Measurements from ENCODE around the gene LRRC63.
"Not testable (repeated sequence)": the region's sequence is repeated elsewhere in the genome, so short reads cannot be mapped to it uniquely, and the experiment has no call there.

LRRC63 gene, protein sequence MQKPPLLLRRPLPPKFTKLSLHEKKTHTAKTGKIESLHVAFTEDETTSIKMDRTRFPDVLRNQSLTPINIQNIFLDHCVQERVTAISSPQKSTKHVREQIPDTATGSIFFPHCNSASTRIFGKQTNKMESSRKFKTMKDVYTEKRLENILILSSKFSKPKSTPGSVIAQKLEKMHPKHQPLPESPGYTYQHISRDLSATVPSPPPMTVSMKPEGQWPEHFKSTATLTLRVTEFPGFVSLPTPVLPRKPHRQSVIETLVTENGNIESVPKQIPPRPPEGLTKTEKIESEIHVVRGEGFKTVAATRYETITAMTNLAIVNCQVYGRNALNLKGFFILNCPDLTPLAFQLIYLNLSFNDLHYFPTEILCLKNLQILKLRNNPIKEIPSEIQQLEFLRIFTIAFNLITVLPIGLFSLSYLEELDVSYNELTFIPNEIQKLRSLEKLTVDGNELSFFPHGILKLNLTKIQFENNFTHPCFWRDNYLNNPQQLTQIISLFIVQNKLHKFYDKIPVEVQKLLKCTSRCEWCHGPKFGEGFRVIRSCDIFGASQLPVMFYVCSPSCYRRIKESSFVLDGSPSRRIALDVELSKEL

DNA sequence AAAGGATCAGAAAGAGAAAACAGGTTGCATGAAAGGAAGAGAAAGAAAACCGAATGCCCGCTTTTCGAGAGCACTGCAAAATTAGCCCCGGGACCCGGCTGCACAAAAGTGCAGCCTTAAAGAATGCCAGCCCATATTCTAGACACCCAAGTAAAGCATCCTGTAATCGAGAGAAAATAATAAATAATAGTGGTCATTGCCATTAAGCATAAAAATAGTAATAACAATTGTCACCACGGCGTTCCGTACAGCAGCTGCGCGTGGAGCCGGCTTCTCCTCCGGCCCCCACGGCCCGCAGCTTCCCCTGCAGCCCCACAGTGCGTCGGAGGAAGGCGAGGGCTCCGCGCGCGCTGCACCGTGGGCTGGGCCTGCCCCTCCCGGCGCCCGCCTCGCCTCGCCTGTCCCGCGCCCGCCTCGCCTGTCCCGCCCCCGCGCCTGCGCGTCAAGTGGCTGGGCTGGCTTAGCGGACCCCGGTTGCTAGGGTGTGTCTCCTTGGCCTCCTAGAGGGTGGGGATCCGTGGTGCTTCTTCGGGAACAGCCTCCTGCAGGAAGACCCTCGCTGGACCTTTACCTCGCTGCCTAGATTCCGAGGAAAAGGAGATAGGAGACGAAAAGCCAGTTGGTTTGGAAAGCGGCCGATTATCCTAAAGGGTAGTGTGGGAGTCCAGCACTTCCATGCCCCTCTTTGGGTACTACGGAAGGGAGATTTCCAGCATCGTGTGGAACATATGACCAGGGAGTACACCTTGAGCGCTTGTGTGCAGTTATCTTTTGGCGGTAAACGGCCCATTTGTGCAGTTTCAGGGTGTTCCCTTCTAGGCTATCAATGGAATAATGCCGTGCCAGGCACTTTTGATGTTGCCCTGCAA, at the start of gene LRRC63:
TSS of gene LRRC63 (plus strand) at position 446 of the 869 bp plus-strand sequence. CDS start 1,107 bp downstream, outside the sequence.
- DNase-seq: peak; percentile 79

DNA sequence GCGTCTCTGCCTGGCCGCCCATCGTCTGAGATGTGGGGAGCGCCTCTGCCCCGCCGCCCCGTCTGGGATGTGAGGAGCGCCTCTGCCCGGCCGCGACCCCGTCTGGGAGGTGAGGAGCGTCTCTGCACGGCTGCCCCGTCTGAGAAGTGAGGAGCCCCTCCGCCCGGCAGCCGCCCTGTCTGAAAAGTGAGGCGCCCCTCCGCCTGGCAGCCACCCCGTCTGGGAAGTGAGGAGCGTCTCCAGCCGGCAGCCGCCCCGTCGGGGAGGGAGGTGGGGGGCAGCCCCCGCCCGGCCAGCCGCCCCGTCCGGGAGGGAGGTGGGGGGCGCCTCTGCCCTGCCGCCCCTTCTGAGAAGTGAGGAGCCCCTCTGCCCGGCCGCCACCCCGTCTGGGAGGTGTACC, 49.0 kb upstream of the LRRC63 start:
- not testable (repeated sequence) for DNase-seq

DNA sequence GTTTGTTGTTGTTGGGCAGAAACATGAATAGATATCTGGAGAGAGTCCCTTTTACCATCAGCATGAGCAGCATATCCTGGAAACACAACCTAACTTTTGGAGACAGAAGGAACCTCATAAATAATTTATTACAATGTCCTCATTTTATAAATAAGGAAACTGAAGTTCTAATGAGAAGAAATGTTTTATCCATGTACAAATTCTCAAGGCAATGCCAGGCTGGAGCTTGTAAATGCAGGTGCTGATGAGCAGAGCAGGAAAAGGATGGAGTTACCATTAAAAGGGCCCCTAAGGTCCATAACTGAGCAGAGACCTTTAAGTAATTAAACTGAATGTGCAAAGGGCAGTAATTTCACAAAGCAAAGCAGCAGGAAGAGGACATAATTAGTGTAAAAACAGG, 47.1 kb upstream of the LRRC63 start:
- no peak for DNase-seq

DNA sequence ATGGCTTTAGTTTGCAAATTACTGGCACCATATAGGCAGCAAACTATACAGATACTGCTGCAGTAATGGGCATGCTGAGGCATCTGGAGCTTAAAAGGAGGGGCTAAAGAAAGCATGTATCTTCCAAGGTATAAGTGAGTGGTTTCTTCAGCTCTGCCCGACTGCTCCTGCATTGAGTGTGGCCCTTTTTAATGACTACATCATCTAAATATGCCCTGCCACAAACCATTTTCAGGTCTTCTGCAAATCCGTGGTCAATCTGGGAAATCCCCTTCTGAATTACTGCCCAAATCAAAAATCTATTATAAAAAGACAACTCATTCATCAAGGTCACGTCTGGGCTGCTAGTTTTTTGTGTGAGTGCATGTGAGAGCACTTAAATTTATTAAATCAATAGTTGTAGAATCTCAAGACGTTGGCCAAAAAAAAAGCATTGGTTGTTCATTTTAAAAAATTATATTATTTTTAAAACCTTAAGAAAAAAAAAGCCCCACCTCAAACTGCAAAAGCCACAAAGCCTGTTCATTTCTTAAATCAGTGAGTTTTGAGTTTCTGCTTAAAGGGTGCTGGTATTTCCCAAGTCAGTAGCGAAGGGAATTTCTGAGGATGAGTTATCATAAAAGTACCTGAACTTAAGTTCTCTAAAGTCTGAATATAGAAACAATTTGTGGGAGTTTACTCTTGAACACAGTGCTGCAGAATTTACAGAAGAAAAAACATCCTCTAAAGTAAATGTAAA, 46.1 kb upstream of the LRRC63 start:
- DNase-seq: no peak

DNA sequence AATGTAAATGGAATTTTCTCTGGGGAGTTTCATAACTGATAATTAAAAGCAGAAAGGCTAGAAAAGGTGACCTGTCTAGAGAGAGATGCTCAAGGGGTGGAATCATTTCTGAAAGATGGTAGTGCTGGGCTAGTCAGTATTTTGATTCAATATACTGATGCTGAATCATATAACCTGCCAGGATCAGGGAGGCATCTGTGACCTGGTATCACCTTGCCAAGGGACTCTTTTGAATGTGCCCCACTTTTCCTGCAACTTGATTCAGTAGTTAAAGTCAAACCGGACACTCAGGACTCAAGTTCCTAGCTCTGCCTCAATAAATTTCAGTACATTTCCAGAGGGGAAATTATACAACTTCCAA, 45.5 kb upstream of the LRRC63 start:
- no peak for DNase-seq

DNA sequence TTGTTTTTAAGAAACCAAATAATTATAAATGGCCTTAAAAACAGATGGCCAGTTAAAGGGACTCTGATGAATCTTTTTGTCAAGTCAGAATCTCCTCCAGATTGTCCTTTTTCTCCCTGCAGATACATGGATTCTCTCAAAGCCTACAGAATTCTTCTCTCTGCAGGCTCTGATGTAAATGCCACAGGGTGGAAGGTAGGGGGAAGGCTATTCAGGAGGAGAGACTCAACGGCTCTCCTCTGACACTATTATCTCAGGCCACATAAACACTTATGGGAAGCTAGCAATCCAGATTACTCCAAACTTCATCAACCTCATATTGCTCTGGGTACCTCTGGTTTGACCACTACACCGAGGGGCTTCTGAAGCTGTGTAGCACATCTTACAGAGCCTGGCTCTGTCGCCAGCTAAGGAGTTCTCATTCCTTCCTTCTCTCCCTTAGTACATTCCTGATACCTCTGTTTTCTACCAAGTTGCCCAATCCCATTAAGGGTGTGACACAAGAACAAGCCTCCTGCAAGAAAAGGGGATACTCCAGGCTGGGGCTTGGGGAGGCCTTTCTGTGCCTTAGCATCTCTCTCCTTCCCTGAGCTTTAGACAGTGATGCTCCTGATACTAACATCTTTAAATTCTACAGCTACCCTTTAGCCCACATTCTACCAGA, 44.6 kb upstream of the LRRC63 start:
- no peak for DNase-seq

DNA sequence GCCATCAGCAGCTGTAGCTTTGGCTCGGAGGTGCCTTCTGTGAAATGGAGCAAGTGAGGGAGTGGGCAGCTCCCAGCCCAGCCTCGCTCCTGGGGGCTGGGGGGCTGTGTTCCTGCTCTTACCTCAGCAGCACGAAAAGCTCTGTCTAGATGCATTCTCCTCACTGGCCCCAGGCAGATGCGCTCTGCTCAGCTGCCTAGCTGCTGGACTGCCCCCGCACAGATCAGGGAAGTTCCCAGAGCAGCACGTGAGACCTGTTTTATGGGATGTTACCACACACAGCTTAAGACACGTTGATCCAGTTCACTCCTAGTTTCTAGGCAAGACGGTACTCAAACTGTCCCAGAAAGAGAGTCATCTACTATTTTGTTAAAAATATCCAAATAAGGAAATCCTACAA, 43.4 kb upstream of the LRRC63 start:
- no peak for DNase-seq

DNA sequence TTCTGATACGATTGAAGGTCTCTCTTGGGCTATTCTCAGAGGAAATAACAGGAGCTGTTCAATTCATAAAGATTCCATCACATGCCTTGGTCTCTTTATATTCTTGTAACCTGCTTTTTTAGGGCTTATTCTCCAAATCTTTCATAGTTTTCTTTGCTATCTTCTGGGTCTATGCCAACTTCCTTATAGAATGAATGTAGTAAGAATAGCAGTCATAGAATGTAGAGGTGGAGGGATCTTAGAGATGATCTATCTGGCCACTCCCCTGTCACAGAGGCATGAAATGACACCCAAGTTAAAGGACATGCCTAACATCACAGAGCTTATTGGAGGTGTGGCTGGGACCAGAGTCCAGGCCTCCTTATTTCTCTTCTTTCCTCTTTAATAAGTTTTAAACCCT, 42.9 kb upstream of the LRRC63 start:
- DNase-seq: no peak

DNA sequence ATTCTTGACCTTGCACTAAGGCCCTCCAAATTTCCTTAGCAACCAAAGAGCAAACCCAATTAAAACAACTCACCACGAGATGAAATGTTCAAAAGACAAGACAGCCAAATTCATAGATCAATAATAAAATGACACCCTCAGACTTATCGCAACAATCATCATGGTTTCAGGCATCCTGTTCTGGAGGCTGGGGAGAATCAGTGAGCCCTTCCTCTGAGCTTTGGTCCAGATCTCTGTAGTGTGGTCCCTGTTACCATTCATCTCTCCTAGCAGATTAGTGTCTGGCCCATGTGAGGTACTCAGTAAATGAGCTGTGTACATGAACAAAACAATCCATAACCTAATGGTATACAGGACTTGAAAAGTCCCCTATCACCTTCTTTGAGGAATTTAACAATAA, 42.0 kb upstream of the LRRC63 start:
- no peak for DNase-seq

DNA sequence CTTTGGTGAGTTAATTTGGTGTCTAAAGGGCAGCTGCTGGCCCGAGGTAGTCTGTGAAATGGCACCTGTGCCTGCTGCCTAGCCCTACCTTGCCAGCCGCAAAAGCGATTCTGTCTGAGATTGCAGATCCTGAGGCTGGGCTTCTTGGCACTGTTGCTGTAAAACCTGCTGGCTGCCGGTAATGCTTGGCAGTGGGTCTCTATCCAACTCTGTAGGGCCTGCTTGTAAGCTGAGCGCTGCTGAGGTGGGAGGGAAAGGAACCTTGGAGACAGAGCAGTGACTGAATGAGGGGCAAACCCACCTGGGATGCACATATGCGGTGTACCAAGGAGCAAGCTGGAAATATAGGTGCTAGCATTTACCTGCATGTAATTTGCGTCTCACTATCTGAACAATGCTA, 41.5 kb upstream of the LRRC63 start:
- DNase-seq: no peak

DNA sequence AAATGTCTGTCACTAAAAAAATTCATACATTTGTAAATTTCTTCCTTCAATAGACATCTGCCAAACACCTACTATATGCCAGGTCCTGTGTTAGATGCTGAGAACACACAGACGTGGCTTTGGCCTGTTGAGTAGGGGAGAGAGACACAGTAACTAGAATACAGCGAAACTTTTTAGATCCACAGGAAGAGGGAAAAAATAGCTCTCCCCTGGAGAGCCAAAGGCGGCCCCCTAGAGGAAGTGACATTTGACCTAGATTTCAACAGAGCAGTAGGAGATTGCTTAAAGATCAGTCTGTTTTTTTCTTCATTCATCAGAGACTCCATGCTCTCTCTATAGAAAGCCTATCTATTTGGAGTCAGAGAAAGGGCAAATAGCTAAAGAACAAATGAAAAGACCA, 41.0 kb upstream of the LRRC63 start:
- DNase-seq: no peak

DNA sequence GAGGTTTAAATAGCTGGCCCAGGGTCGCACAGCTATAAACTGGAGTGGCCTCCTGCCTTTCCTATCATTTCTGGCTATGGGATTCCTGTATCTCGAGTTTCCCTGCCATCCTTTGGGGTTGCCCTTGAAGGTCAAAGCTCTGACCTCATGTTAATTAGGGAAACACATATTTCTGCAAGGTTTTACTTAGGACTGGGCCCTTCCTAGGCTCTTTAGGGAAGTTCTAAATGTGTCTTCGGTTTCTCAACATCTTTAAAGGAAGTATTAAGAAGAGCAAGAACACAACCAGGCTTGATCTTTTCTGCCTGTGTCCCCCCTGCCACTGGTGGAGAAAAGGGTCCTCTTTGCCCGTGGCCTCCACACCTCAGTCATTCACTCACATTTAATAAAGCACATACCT, 40.5 kb upstream of the LRRC63 start:
- DNase-seq: no peak

DNA sequence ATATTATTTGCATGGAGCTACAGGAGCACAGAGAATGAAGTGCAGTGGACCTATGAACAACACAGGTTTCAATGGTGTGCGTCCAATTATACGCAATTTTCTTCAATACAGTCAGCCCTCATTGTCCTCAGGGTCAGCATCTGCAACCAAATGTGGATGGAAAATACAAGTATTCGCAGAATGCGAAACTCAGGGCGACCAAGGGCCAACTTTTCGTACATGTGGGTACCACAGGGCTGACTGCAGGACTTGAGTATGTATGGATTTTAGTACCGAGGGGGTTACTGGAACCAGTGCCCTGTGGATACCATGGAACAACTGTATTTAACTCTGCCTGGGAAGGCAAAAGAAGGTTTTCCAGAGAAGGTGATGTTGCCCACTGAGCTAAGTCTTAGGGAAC, 40.0 kb upstream of the LRRC63 start:
- no peak for DNase-seq

DNA sequence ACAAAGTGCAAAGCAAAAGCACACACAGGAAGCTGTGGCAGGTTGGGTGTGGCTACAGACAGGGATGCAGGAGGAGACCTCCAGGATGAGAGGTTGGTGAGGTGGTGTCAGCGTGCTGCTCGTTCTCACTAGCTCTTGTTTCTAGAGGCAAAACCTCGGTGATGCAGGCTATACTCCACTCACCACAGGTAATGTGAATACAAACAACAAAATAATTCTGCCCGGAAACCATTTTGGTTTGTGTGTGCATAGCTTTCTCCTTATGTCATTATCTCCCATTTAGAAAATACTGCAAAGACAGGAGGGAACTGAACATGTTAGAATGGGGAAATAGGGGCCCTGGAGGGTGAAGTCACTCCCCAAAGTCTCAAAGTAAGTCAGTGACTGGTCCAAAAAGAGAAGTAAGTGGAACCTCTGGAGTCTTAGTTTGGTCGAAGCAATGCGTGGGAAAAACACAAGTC, 39.2 kb upstream of the LRRC63 start:
- no peak for DNase-seq

DNA sequence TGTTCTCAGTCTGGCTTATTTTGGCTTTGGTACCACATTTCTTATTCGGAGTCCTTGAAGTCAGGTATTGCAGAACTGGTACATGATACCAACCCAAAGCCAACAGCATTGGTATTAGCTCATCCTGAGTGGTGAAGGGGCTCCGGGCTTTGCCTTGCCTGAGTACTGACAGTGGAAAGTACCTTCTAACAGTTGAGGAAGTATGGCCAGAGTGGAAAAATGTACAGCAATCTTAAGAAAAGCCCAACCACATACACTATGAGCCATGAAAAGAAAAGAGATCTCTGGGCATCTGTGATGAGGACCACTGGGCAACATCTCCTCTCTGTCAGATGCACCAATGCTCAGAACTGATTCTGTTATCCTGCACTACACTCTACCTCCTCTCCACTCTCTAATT, 38.1 kb upstream of the LRRC63 start:
- no peak for DNase-seq

DNA sequence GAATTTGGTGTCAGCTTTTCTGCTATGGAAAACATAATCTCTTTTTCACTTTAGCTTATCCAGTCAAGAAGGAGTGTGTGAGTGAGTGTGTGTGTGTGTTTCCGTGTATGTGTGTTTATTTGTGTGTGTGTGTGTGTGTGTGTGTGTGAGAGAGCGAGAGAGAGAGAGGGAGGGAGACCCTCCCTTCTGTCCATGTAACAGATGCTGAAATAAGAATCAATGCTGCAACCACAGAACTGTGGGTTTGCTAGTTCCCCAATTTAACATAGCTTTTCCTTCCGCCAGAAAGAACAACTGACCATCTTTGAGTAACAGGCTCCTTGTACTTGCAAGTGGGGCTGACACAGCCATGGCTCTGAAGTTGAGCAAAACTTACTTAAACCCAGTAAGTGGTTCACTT, 35.0 kb upstream of the LRRC63 start:
- DNase-seq: no peak

DNA sequence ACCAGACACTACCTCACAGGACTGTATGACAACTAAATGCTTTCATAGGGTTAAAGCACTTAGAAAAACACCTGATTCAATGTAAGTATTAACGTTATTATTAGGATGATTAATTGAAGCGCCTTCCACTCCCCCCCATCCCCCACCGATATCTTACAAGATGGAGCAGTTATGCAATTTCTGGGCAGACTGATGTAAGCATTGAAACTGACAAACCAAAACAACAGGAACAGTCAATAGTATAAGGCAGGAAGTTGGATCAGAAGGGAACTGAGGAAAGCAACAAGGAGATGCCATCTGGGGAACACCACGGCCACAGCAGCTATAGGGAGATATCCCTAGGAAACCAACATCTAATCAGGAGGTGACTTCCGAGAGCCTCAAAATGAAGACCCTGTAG, 33.6 kb upstream of the LRRC63 start:
- no peak for DNase-seq

DNA sequence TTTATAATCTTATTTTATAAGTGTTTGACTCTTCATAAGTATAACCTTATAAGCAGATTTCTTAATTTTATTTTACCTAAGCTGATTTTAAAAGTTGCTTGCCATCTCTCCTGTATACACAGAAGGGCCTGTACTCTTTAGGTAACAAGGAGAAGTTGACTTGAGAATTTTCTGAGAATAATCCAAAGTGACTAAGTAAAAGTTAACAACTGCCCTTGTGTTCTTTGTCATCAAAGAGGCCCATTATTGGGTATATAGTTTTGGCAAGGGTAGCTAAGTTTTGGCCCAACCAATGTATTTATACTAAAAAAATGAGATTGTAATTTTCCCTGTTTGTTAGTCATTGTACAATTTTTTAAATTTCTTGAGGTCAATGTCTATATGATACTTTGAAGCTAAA, 32.9 kb upstream of the LRRC63 start:
- no peak for DNase-seq

DNA sequence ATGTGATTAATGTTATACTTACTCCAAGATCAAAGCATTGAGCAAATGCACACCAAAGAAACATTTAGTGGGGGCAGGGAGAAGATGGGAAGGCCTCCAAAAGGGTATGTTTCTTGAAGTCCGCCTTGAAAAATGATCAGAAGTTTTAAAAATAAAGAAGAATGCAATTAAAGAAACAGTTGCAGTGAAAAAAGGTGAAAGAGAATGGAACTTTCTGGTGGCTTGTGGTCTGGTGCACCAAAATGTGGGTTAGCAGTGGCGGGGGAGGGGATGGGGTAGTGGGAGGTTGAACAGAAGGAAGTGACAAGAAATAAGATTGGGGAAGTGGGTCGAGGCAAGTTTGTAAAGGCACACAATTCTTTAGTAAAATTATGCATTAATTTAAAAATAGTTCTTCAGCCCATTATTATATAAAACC, 32.2 kb upstream of the LRRC63 start:
- no peak for DNase-seq

DNA sequence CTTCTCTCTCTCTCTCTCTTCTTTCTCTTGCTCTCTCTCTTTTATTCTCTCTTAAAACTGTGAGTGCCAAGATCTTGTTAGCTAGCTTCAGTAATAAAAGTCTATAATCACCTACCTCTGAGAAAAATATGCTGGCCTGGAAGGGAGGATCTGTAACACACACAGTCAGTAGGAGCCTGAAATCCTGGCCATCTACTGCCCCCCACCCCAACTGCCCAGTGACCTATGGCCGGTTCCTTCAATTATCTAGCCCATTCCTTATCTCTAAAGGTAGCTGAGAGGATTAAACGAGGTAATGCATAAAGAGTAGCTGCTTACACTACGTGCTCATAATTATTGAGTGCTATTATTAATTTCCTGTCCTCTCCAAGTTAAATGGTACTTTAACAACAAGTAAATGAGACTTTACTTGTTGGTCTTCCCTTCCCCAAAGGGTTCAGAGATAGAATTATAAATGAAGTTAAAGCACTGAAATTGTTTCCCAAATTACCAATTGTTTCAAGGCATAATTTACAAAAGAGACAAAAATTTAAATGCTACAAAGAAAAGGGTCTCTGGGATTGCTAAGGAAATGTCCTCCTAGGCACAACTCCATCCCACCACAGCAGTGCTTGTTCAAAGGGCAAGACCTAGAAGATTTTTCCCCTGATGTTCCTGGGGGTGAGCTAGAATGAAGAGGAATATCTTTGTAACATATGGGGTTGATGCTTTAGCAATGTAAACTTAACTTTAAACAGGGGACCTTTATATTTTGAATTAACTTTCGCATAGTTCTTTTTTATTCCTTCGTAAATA, 31.6 kb upstream of the LRRC63 start:
- DNase-seq: no peak

DNA sequence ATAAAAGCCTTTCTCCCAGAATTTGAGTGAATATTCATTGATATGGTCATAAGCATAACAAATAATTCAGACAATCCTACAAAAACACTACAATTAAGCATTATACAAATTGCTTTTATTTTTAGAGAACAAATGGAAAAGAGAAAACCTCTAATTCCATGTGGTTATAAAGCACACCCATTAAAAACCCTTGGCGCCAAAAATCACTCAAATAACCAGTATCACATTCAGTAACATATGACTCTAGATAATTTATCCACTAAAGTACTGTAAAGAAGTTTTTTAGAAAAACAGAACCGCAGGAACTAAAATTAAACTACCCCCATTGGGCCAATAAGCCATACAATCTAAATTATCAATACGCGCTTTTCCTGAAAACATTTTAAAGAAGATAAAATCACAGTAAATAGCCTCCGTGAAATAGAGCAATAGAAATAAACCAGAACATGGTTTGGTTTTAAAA, 30.3 kb upstream of the LRRC63 start:
- no peak for DNase-seq

Measured in right hindlimb (tissue), 1 donor.